SK-N-SH (cell line): ENCODE results near the gene CCDC93. TPM values are rescaled to one million over a fixed set of nuclear protein-coding genes. Genes with fewer than 3 reads are reported as not detected.

Experiments
- CTCF ChIA-PET: fragments of 300-600, 350-600 bp; formaldehyde crosslinking; extraction: SDS; loops from one replicate; lab custom pipeline; 2021; lab: Yijun Ruan, JAX
- POLR2A ChIA-PET: fragments of 350-600 bp; sonication (Branson Sonifier 250); formaldehyde crosslinking; extraction: SDS; loops from one replicate; lab custom pipeline; 2020; ENCODE audit warnings: antibody characterized with exemption, inconsistent platforms; lab: Yijun Ruan, JAX
- DNase-seq: peaks from one replicate; pipeline ENCODE4 v3.0.0; 2012
- H2AFZ ChIP-seq: fragments of 200-600 bp; sonication (generic); 2 replicates; pipeline ENCODE4 v1.8.1; 2016; ENCODE audit warnings: antibody characterized with exemption, mild to moderate bottlenecking, low read depth
- H3F3A ChIP-seq: fragments of 200-600 bp; sonication (generic); replicated peaks from 2 replicates; pipeline ENCODE3; 2016; ENCODE audit warnings: antibody characterized with exemption, mild to moderate bottlenecking; ENCODE audit not compliant: insufficient read depth
- H3K27ac ChIP-seq, 2 experiments: fragments of 200-500 bp in 1 of 2; fragments of 200-600 bp in 1 of 2; sonication (Bioruptor generic) in 1 of 2; sonication (generic), shearing (Covaris generic) in 1 of 2; 2 replicates each; pipeline versions ENCODE4 v1.5.1 to v1.6.1; 2014 to 2016; ENCODE audit warnings: low read depth in 2 of 2, inconsistent platforms in 1 of 2, low read length in 1 of 2, mild to moderate bottlenecking in 1 of 2, mixed read lengths in 1 of 2
- H3K27me3 ChIP-seq: fragments of 200-600 bp; sonication (generic), shearing (Covaris generic); 2 replicates; pipeline ENCODE4 v1.6.1; 2016; ENCODE audit warnings: mixed run types; ENCODE audit not compliant: insufficient read depth
- H3K36me3 ChIP-seq, 2 experiments: fragments of 200-500 bp in 1 of 2; fragments of 200-600 bp in 1 of 2; sonication (Bioruptor generic) in 1 of 2; sonication (generic) in 1 of 2; replicated peaks in 1 of 2; 2 replicates each; pipeline versions ENCODE3 to v1.5.1; 2014 to 2016; ENCODE audit warnings: low read length in 1 of 2, mild to moderate bottlenecking in 1 of 2; ENCODE audit not compliant: insufficient read depth in 2 of 2, control insufficient read depth in 1 of 2
- H3K4me1 ChIP-seq, 2 experiments: fragments of 200-500 bp in 1 of 2; fragments of 200-600 bp in 1 of 2; sonication (Bioruptor generic) in 1 of 2; sonication (generic), shearing (Covaris generic) in 1 of 2; 2 replicates each; pipeline versions ENCODE4 v1.5.1 to v1.6.1; 2014 to 2016; ENCODE audit warnings: low read depth in 1 of 2, low read length in 1 of 2, mixed run types in 1 of 2; ENCODE audit not compliant: insufficient read depth in 2 of 2, control insufficient read depth in 1 of 2
- H3K4me2 ChIP-seq: fragments of 200-600 bp; sonication (generic), shearing (Covaris generic); 2 replicates; pipeline ENCODE4 v1.6.1; 2017; ENCODE audit warnings: mixed run types
- H3K4me3 ChIP-seq, 2 experiments: fragments of 200-500 bp in 1 of 2; fragments of 200-600 bp in 1 of 2; sonication (Bioruptor generic) in 1 of 2; sonication (generic), shearing (Covaris generic) in 1 of 2; 2 replicates each; pipeline versions ENCODE4 v1.5.1 to v1.8.1; 2014 to 2016; ENCODE audit warnings: low read depth in 2 of 2, inconsistent platforms in 1 of 2, low read length in 1 of 2, mild to moderate bottlenecking in 1 of 2, mixed read lengths in 1 of 2, moderate library complexity in 1 of 2
- H3K79me2 ChIP-seq: fragments of 200-600 bp; sonication (generic); 2 replicates; pipeline ENCODE4 v1.8.1; 2017; ENCODE audit warnings: mild to moderate bottlenecking; ENCODE audit not compliant: insufficient read depth
- H3K9ac ChIP-seq: fragments of 200-600 bp; sonication (generic); 2 replicates; pipeline ENCODE4 v1.6.1; 2017; ENCODE audit warnings: mixed run types
- H3K9me2 ChIP-seq: fragments of 200-600 bp; sonication (generic); 2 replicates; pipeline ENCODE4 v1.6.1; 2017; ENCODE audit warnings: mixed run types
- H3K9me3 ChIP-seq: fragments of 200-600 bp; sonication (generic); 2 replicates; pipeline ENCODE4 v1.6.1; 2017; ENCODE audit warnings: mixed run types, mild to moderate bottlenecking, moderate library complexity
- H4K20me1 ChIP-seq: fragments of 200-600 bp; sonication (generic); 2 replicates; pipeline ENCODE4 v1.6.1; 2017; ENCODE audit warnings: mild to moderate bottlenecking, mixed run types; ENCODE audit not compliant: insufficient read depth
- CTCF ChIP-seq: fragments of 200-600 bp; sonication (generic); IDR thresholded peaks from 2 replicates; pipeline ENCODE4 v1.6.1; 2017; ENCODE audit warnings: antibody characterized with exemption, mild to moderate bottlenecking, moderate library complexity
- EP300 ChIP-seq, 2 experiments: IDR thresholded peaks; 2 replicates each; pipeline versions ENCODE4 v1.4.0 to v1.6.1; 2012; ENCODE audit warnings: borderline replicate concordance in 1 of 2, low read depth in 1 of 2, low read length in 1 of 2
- EZH2phosphoT487 ChIP-seq: fragments of 200-600 bp; sonication (generic); IDR thresholded peaks from 2 replicates; pipeline ENCODE4 v1.6.1; 2017; ENCODE audit warnings: low read depth, mixed run types, mild to moderate bottlenecking, antibody characterized with exemption, moderate library complexity, borderline replicate concordance
- GABPA ChIP-seq: IDR thresholded peaks from 2 replicates; pipeline ENCODE4 v1.4.0; 2012; ENCODE audit warnings: low read depth, mild to moderate bottlenecking
- MXI1 ChIP-seq: IDR thresholded peaks from 2 replicates; pipeline ENCODE4 v1.6.1; 2012; ENCODE audit warnings: mild to moderate bottlenecking, low read depth, low read length, improper control_type of control experiment
- PBX3 ChIP-seq: IDR thresholded peaks from 2 replicates; pipeline ENCODE4; 2012
- RFX5 ChIP-seq: IDR thresholded peaks from 2 replicates; pipeline ENCODE4 v1.6.1; 2012; ENCODE audit warnings: mild to moderate bottlenecking, improper control_type of control experiment, low read length
- SIN3A ChIP-seq: IDR thresholded peaks from 2 replicates; pipeline ENCODE4 v1.6.1; 2012; ENCODE audit warnings: low read depth, mild to moderate bottlenecking, low read length, moderate library complexity, borderline replicate concordance
- TAF1 ChIP-seq: IDR thresholded peaks from 2 replicates; pipeline ENCODE4 v1.6.1; 2012; ENCODE audit warnings: low read depth, mild to moderate bottlenecking, low read length, moderate library complexity, borderline replicate concordance
- TEAD4 ChIP-seq: IDR thresholded peaks from 2 replicates; pipeline ENCODE4 v1.4.0; 2012; ENCODE audit warnings: mild to moderate bottlenecking, borderline replicate concordance; ENCODE audit not compliant: insufficient read depth
- WGBS: methylation state at CpG from one replicate; pipeline ENCODE4 v1.1.6; 2017; ENCODE audit warnings: low lambda C conversion rate; 5-methylcytosine and 5-hydroxymethylcytosine counted together
- polyA plus RNA-seq, 3 experiments: library from polyadenylated mRNA; depleted of rRNA; stranded (reverse); fragments of >200 nt; gene quantifications; 2 replicates each; pipeline ENCODE4 v1.2.3, GENCODE V29; 2012

The CCDC93 gene
- polyA plus RNA-seq, 1 of the 3 experiments (the other 2 are of a cell fraction) = 11.7 TPM

- no peaks in the 10 kb centered on the region for H3K9me2 ChIP-seq
- peak overlapping the region in 1 of 2 experiments; percentile 76; a peak in 2 of 4 replicates for H3K27ac ChIP-seq
- peak overlapping the region; percentile 20; the same call in 1 of the 2 replicates for H3K4me2 ChIP-seq
- H3K4me1 ChIP-seq = peaks cover 0 to 24% of the 10 kb centered on the region in 2 experiments; a peak in 3 of 4 replicates
- TF ChIP-seq RFX5 (no peak), TAF1 (no peak), TEAD4 (no peak), EZH2phosphoT487 (no peak), MXI1 (no peak), CTCF (no peak), PBX3 (no peak), GABPA (no peak)
- H2AFZ ChIP-seq = no peak overlapping the region
- H3K36me3 ChIP-seq = peaks cover 60 to 75% of the 10 kb centered on the region in 2 experiments
- H3K27me3 ChIP-seq = no peaks in the 10 kb centered on the region
- 83% methylated on average over 1 of the region's 1 CpG for WGBS
- H3K4me3 ChIP-seq = no peak overlapping the region
- ChIA-PET CTCF (interaction anchor here (1.2 to 1.3 kb wide), 2 partner anchors 39 to 46 kb away, joined by 4 to 11 read pairs; no protein-coding TSS in a partner anchor), POLR2A (no interaction called here)
- H3K9me3 ChIP-seq = no peaks in the 10 kb centered on the region
- H3K9ac ChIP-seq = no peak overlapping the region
- peaks cover 21% of the 10 kb centered on the region for H3F3A ChIP-seq
- no peak for DNase-seq
- no peaks in the 10 kb centered on the region for H4K20me1 ChIP-seq
- no peaks in the 10 kb centered on the region for H3K79me2 ChIP-seq
Observed at GRCh38 chr2:117957616-117958015, 56.3 kb downstream of the CCDC93 start.

GRCh38 chr2:117956036-117956796 lies 57.7 kb downstream of the CCDC93 start:
- Histone ChIP-seq H3K27me3 (no peaks in the 10 kb centered on the region), H3K4me3 (no peak overlapping the region), H3F3A (peaks cover 21% of the 10 kb centered on the region), H4K20me1 (no peaks in the 10 kb centered on the region), H2AFZ (no peak overlapping the region), H3K27ac (no peak overlapping the region; a peak in 2 of 4 replicates), H3K4me1 (peaks cover 0 to 31% of the 10 kb centered on the region in 2 experiments; a peak in 3 of 4 replicates), H3K36me3 (peaks cover 68 to 79% of the 10 kb centered on the region in 2 experiments), H3K9ac (no peak overlapping the region), H3K79me2 (no peaks in the 10 kb centered on the region), H3K9me2 (no peaks in the 10 kb centered on the region), H3K9me3 (no peaks in the 10 kb centered on the region), H3K4me2 (no peak overlapping the region)
- ChIA-PET CTCF (interaction anchor here (0.7 to 1.7 kb wide), 13 partner anchors 11 to 49 kb away, joined by 3 to 11 read pairs (median 3); no protein-coding TSS in a partner anchor), POLR2A (no interaction called here)
- TF ChIP-seq TAF1 (no peak), MXI1 (no peak), SIN3A (no peak), EP300 (IDR thresholded peaks at IDR 0.05; ENCODE audit: borderline replicate concordance in 1 of 2, low read depth in 1 of 2, low read length in 1 of 2) (peak in 1 of 2 experiments; percentile 38; a peak in 1 of 4 replicates), PBX3 (peak; percentile 33; the same call in 1 of the 2 replicates), CTCF (peak; percentile 52), TEAD4 (no peak)
- 70% methylated on average over 1 of the region's 1 CpG for WGBS
- no peak for DNase-seq
